Measurements from ENCODE around the gene RAB11FIP5. TPM values are rescaled to one million over a fixed set of nuclear protein-coding genes. Genes with fewer than 3 reads are reported as not detected.

RAB11FIP5 gene
- total and polyA plus RNA-seq, 9 of the 15 experiments (the other 6 are each of a cell fraction or from before 2014, with no cell fraction given), result 1.7 to 14.4 (median 6.4) TPM

- no peak for TF ChIP-seq FOXO4 (CRISPR knock-in tag; IDR thresholded peaks at IDR 0.05)
- no peak for TF ChIP-seq NR4A1 (CRISPR knock-in tag; IDR thresholded peaks at IDR 0.05)
- TF ChIP-seq NR4A1 (tag; IDR thresholded peaks at IDR 0.05), result 0 out of 2 replicates have a peak, but pooled peaks have one; percentile 34
These were observed 41.9 kb downstream of the RAB11FIP5 start (continued) for GRCh38 chr2:73070643-73071359.

- no peaks in the 10 kb centered on the region for H3K9me1 ChIP-seq (ENCODE audit: control insufficient read depth, insufficient read depth, low read length)
- H3K36me3 ChIP-seq (ENCODE audit: control insufficient read depth, insufficient read depth, low read length), result peaks cover 16% of the 10 kb centered on the region
- peak overlapping the region; percentile 26; the same call in 1 of the 2 replicates for H2AFZ ChIP-seq (ENCODE audit: low read depth, low read length)
- ChIA-PET POLR2A (no interaction called here), CTCF (ENCODE audit: low intra/inter-chr PET ratio) (no interaction called here)
- peak overlapping the region; percentile 95 for H3K27ac ChIP-seq (ENCODE audit: extremely low read depth, low read depth, low read length)
- ATAC-seq, result peak; percentile 6
- intact Hi-C loops (cut with micrococcal nuclease) (loop anchor here (5.0 kb wide), 1 partner anchor 178 kb away; no protein-coding TSS in a partner anchor), in situ Hi-C loops (cut with MboI) (no loop called here)
- under 1% methylated on average over 25 of the region's 29 CpGs for WGBS (ENCODE audit: insufficient coverage, low coverage, missing lambda C conversion rate)
- peaks cover 24% of the 10 kb centered on the region in 2 experiments for H3K4me1 ChIP-seq (replicated peaks in 1 of 2; ENCODE audit: control insufficient read depth in 2 of 2, insufficient read depth in 2 of 2, low read length in 2 of 2)
- H3K4me2 ChIP-seq (ENCODE audit: insufficient read depth, low read length), result peak overlapping the region; percentile 92
- no peaks in the 10 kb centered on the region for H3K27me3 ChIP-seq (ENCODE audit: control insufficient read depth in 2 of 2, insufficient read depth in 2 of 2, low read length in 2 of 2)
- no peaks in the 10 kb centered on the region for H3K9me3 ChIP-seq (replicated peaks; ENCODE audit: control insufficient read depth, insufficient read depth, low read depth, low read length)
- no peak for FAIRE-seq
- peak overlapping the region; percentile 68 for H3K4me3 ChIP-seq
- BruUV-seq (replicated peaks), result TSS peak; percentile 40
- H3K79me2 ChIP-seq (ENCODE audit: control insufficient read depth, insufficient read depth, low read length), result peaks cover 60% of the 10 kb centered on the region
- peak; percentile 34 to 63 (median 41) for DNase-seq (ENCODE audit: extremely low read depth in 1 of 4, low spot score in 3 of 4)
- H3K9ac ChIP-seq (ENCODE audit: insufficient read depth in 1 of 2, low read depth in 2 of 2, low read length in 2 of 2), result peak overlapping the region; percentile 81 to 92
- H4K20me1 ChIP-seq (replicated peaks; ENCODE audit: control insufficient read depth, insufficient read depth, low read length), result peaks cover 5% of the 10 kb centered on the region; the same call in 1 of the 2 replicates
- TF ChIP-seq AFF1 (IDR thresholded peaks at IDR 0.05; ENCODE audit: low read depth in 1 of 2, partially characterized antibody in 2 of 2), result peak in 1 of 2 experiments; percentile 16
- 0 out of 2 replicates have a peak, but pooled peaks have one; percentile 18 for TF ChIP-seq HDGF (IDR thresholded peaks at IDR 0.05)
- TF ChIP-seq JUND (IDR thresholded peaks at IDR 0.05; ENCODE audit: borderline replicate concordance, low read depth, low read length), result 0 out of 2 replicates have a peak, but pooled peaks have one; percentile 0
- TF ChIP-seq JUND (tag; IDR thresholded peaks at IDR 0.05; ENCODE audit: borderline replicate concordance, low read depth, low read length), result no peak
- no peak; the same call in 1 of the 2 replicates for TF ChIP-seq FOSL1 (tag; conservative IDR thresholded peaks at IDR 0.05)
- TF ChIP-seq MCM2 (IDR thresholded peaks at IDR 0.05; ENCODE audit: low read depth), result no peak
- TF ChIP-seq KDM5B (IDR thresholded peaks at IDR 0.05; ENCODE audit: insufficient replicate concordance, low read depth, low read length), result peak; percentile 35
- peak; percentile 39; the same call in 1 of the 2 replicates for TF ChIP-seq BRD4 (IDR thresholded peaks at IDR 0.05)
- TF ChIP-seq KDM1A (IDR thresholded peaks at IDR 0.05), result peak in 1 of 2 experiments; percentile 29; a peak in 1 of 4 replicates
- TF ChIP-seq ZNF121 (CRISPR knock-in tag; conservative IDR thresholded peaks at IDR 0.05), result 0 out of 2 replicates have a peak, but pooled peaks have one; percentile 12
These were observed 42.7 kb downstream of the RAB11FIP5 start for GRCh38 chr2:73069855-73070642.
